Activated CD8-positive, alpha-beta memory T cell treated with anti-CD3 and anti-CD28 coated beads, Interleukin-2, amount 50 U/mL, for 24 hours (primary cell): Measurements from ENCODE around the gene C1QTNF9.
"Not testable (repeated sequence)": the region's sequence is repeated elsewhere in the genome, so short reads cannot be mapped to it uniquely, and the experiment has no call there.

Source experiments
- DNase-seq: peaks from one replicate; pipeline ENCODE4 v3.0.0-alpha.2; 2020; ENCODE audit errors: extremely low read depth

Gene C1QTNF9

DNA sequence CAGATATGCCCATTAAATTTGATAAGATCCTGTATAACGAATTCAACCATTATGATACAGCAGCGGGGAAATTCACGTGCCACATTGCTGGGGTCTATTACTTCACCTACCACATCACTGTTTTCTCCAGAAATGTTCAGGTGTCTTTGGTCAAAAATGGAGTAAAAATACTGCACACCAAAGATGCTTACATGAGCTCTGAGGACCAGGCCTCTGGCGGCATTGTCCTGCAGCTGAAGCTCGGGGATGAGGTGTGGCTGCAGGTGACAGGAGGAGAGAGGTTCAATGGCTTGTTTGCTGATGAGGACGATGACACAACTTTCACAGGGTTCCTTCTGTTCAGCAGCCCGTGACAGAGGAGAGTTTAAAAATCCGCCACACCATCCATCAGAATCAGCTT is 12.0 kb downstream of the C1QTNF9 start:
- not testable (repeated sequence) for DNase-seq

DNA sequence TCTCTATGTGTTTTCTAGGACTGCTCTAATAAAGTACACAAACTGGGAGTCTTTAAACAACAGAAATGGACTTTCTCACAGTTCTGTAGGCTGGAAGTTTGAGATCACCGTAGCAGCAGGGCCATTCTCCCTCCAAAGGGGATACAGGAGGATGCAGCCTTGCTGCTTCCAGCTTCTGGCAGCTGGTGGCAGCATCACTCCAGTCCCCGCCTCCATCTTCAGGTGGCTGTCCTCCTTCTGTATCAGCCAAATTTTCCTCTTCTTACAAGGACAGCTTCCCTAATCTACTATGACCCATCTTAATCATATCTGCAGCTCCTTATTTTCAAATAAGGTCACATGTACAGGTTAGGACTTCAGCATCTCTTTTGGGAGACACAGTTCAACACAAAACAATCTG is 13.1 kb downstream of the C1QTNF9 start:
- not testable (repeated sequence) for DNase-seq

DNA sequence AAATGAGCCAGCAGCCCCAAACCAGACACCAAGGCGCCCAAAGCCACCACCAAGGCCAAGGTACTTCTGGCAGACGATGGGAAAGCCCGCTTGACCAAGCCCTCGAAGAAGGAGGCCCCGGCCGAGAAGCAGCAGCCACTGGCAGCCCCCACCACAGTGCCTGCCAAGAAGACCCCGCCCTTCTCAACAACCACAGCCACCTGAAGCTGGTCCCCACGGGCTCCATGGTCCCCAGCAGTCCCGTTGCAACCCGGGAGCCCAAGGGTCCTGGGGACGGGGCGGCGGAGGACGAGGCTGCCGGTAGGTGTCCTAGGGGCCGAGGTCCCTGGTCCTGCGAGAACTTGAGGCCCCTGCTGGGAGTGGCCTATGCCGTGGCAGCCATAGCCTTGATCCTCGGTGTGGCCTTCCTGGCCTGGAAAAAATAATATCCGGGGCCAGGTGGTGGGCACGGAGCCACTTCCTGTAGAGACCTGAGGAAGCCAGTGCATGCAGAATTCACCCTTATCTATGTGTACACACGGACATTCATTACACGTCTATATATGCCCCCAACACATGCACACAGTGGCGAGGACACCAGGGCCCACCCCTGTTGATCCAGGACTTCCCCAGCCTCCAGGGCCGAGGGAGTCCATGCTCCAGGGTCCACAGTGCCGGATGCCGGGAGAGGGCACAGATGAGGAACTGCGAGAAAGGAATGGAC is 13.8 kb downstream of the C1QTNF9 start:
- no peak for DNase-seq

DNA sequence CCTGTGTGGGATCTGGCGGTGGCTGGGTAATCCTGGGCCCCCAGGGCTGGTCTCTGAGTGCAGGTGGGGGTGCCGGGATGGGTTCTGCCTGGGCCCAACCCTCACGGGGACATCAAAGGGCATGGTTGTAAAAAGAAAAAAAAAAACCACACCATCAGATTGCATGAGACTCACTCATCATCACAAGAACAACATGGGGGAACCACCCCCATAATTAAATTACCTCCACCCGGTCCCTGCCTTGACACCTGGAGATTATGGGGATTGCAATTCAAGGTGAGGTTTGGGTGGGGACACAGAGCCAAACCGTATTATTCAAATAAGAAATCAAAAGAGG is 14.3 kb downstream of the C1QTNF9 start:
- no peak for DNase-seq

DNA sequence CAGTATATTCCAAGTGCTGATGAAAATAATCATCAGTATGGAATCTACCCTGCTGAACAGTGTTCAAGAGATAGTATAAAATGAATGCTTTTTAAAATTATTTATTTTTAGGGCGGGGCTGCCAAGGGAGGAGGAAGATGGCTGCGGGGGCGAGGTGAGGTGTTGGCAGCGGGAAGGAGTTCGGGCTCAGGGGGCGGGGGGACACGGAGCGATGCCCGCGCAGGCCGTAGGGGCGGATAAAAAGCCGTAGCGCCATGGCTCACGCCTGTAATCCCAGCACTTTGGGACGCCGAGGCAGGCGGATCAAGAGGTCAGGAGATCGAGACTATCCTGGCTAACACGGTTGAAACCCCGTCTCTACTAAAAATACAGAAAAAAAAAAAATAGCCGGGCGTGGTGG is 18.2 kb downstream of the C1QTNF9 start:
- DNase-seq = not testable (repeated sequence)

DNA sequence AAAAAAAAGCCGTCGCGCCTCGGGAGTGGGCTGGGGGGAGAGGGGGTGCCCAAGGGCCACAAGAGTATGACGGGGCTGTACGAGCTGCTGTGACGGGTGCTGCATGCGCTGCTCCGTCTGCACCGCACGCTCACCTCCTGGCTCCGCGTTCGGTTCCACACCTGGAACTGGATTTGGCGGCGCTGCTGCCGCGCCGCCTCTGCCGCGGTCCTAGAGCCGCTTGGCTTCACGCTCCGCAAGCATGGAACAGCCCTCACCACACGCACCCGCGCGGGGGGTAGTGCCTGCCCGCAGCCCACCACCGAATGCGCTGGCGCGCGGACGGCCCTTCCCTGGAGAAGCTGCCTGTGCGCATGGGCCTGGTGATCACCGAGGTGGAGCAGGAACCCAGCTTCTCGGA is 18.8 kb downstream of the C1QTNF9 start:
- DNase-seq = no peak

DNA sequence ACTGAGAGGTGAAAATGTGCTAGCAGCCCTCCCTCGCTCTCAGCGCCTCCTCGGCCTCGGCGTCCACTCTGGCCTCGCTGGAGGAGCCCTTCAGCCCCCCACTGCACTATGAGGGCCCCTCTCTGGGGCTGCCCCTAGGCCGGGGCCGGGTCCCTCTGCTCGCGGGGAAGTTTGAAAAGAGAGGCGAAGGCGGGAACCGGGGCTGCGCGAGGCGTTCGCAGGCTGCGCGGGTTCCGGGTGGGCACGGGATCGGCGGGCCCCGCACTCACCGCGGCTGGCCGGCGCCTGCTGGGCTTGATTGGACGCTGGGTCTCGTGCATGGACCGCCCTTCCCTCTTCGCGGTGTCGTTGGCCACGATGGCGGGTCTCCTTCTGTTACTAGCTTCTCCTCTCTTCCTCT is 29.3 kb downstream of the C1QTNF9 start:
- no peak for DNase-seq

DNA sequence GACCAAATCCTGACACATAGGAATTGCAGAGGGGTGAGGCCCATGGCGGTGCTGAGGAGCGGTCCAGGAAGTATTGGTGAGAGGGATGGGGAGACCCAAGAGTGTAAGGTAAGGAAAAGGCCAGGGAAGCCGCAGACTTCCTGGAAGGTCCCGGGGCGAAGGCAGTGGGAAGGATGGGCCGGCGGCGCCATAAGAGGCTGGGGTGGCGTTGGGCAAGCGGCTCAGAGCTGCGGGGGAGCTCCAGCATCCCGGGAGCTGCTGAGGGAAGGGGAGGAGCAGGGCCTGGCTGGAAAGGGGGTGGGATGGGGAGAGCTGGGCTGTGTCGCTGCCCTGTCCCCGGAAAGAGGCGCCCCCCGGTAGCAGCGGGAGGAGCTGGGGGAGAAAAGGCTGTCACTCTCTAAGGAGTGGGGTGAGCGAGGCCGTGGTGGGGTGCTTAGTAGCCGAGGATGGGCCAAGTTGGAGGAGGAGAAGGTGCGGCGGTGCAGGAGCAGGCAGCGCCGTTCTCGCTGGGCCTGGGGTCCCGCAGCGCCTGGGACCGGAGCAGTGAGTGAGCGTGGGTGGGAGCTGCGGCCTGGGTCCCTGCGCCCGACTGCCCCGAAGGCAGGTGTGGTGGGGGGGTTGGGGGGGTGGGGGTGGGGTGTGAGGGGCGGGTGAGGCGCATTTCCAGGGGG is 30.7 kb downstream of the C1QTNF9 start:
- no peak for DNase-seq

DNA sequence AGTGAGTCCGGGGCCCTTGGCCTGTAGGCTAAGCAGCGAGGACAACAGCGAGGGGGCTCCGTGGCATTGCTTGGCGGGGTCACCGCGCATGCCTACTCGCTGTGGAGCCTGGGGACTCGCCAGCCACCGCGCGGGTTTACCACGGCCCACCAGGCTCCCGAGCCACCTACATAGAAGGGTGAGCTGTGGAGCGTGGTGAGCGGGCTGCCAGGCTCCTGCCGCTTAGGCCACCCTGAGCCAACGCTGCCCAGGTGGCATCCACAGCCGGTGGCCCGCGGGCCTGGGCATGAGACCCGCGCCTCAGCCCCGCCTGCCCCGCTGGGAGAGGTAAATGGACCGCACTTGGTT is 31.2 kb downstream of the C1QTNF9 start:
- DNase-seq = no peak

DNA sequence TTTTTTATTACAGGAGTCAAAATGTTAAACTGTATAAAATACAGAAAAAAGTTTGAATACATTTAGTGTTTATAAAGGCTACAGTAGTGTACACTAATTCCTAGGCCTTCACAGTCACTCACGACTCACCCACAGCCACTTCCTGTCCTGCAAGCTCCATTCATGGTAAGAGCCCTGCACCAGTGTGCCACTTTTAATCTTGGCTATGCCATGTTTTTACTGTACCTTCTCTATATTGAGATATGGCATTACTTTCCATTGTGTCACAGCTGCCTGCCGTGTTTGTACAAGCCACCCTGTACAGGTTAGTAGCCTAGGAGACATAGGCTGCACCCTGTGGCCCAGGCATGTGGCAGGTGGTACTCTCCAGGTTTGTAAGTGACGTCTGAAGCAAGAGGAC is 32.1 kb downstream of the C1QTNF9 start:
- DNase-seq = no peak

DNA sequence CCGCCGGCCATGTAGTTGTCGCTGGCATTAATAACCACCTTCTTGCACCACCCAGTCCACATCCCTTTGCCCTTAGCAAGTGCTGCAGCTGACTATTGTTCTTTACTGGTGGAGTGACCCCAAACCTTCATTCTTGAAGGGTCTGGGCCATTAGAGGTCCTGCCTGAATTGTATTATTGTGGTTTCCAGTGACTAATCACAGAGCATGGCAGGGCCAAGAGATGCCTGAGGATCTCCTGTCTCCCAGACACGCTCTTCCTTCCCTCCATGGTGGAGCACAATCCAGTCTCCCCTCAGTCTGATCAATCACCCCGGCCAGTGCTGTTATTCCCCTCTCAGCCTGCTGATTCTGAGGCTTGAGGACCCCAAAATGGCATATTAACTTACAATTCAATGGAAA is 39.0 kb downstream of the C1QTNF9 start:
- DNase-seq = no peak

DNA sequence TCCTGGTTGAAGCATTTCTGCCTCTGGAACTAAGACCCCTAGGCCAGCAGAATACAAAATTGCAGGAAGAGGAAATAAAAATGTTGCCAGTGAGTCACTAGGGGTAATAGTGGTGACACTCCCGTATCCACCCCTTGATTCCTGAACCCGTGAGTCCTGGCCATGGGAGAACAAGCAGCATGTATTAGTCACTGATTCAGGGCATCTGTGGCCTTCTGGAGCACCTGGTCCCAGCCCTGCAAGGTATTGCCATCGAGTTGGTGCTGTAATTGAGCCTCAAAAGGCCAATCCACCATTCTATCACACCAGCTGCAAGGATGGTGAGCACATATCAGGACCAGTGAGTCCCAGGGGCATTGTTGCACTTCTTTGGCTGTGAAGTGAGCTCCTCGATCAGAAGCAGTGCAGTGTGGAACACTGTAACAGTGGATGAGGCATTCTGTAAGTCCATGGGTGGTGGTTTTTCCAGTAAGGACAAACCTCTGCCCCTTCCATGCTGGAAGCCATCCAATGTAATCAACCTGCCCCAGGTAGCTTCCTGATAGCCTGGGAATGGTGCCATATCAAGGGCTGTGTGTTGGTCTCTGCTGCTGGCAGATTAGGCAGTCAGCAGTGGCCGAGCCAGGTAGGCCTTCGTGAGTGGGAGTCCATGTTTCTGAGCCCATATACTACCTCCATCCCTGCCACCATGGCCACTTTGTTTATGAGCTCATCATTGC is 39.6 kb downstream of the C1QTNF9 start:
- no peak for DNase-seq

DNA sequence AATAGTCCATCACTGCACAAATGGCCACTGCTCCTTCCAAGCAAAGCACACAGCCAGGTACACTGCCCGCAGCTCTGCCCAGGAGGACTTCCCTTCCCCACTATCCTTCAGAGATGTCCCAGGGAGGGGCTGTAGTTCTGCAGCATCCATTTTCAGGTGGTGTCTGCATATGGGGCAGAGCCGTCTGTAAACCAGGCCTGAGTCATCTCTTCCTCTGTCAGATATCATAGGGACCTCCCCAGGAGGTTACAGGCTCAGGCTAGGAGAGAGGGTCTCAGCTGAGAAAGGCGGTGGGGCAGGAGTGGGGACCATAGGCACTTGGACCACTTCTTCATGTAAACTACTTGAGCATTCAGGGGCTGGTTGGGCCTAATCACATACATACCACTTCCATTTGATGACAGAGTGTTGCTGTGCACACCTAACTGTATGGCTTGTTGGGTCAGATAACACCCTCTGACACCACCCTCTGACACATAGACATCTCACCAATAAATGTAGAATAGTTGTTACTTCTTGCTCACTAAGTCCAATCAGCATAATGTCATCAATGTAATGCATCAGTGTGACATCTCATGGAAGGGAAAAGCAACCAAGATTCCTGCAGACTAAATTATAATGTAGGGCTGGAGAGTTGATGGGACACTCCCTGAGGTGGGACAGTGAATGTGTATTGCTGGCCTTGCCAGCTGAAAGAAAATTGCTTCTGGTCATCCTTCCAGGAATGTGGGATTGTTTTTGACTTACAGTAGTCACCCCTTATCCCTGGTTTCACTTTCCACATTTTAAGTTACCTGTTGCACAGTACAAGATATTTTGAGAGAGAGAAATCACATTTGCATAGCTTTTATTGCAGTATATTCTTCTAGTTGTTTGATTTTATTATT is 40.6 kb downstream of the C1QTNF9 start:
- DNase-seq = not testable (repeated sequence)

DNA sequence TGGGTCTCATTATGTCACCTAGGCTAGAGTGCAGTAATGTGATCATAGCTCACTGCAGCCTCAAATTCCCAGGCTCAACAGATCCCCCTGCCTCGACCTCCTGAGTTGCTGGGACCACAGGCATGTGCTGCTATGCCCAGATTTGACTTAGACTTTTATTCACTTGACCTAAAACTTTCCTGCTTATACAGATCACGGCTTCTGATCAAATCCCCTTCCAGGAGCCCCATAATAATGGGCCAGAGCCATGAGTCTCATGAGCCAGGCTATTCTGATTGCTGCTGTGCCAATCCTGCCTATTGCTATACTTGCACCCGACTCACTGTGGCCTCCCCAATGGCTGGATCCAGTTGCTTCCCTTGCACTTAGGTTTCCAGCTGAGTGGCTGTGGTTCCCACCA is 42.0 kb downstream of the C1QTNF9 start:
- DNase-seq = no peak

DNA sequence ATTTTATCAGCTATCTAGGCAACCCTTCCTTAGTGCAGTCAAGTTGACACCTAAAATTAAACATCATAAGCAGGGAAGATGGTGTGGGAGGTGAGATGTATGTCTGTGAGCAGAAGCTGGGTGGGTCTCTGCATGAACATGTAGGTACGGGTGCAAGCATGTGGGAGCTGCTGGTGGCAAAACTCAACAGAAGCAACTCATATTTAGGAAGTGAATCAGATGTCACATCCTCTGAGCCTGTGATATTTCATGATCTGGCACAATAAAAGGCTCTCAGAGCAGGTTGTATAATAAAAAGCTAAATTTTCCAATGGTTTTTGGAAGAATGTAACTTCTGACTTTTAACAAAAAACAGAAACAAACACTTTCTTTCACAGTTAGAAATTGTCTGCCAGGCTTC is 44.4 kb downstream of the C1QTNF9 start:
- DNase-seq = no peak

DNA sequence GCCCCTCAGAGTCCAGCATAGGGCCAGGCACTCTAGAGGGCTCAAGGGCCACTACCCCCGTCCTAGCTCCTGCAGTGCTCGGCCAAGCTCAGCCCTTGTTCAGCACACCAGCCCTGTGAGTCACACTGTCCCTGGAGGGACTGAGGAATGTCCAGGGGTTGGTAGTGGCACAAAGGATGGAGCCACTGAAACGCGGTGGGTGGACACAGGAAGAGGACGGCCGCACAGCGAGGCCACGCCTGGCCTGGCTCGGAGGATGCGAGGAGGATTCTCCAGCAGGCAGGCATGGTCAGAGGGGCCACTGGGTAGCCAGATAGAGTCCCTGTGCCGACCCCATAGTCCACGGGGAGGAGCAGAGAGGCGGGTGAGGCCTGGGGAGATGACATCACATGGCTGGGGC is 45.7 kb downstream of the C1QTNF9 start:
- no peak for DNase-seq

DNA sequence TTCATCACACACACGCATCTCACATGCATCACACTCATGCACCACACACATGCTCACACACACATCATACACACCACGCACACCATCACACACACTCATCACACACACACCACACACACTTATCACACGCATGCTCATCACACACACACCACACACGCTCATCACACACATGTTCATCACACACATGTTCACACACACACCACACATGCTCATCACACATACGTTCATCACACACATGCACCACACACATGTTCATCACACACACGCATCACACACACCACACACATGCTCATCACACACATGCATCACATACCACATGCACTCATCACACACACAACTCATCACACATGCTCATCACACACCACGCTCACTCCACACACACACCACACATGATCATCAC is 46.9 kb downstream of the C1QTNF9 start:
- DNase-seq = no peak

DNA sequence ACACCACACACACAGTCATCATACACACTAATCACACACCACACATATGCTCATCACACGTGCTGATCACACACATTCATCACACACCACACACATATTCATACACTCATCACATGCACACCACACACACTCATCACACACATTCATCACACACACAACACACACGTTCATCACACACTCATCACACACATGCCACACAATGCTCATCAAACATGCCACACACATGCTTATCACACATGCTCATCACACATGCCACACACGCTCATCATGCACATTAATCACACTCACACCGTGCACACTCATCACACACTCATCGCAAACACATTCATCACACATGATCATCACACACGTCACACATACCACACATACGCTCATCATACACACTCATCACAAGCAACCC is 47.5 kb downstream of the C1QTNF9 start:
- no peak for DNase-seq

DNA sequence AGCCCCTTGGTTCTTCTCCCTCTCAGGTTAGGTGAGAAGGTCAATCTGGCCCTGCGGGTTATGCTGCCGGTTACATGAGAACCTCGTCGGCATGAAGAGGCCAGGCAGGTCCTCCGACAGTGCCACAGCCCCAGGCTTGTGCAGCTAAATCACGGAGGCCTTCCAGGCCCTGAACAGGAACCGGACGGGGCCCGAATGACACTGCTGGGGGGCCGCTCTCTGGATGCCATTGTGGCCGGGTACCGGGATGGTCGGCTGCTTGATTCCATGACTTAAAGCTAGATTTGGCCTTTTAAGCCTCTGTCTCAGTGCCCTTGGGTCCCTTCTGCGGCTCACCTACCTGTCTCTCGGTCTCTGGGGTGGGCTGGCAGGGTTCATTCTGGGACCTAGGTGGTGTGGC is 48.4 kb downstream of the C1QTNF9 start:
- no peak for DNase-seq

DNA sequence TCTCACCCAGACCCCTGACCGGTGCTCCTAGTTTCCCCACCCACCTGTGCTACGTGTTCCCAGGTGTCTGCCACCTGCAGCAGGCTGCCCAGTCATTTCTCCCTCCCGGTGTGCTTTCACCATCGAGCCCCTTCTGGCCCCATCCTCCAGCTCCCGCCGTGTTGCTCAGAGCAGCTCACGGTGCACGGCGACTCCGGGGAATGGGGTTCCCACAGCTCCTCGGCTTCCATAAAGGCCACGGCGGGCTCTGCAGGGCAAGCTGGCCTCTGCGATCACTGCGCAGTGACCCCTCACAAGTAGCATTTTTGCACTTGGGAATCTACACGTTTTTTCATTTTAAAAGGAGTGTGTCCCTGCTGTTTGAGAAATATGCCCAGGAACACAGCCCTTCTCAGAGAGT is 49.5 kb downstream of the C1QTNF9 start:
- DNase-seq = not testable (repeated sequence)

DNA sequence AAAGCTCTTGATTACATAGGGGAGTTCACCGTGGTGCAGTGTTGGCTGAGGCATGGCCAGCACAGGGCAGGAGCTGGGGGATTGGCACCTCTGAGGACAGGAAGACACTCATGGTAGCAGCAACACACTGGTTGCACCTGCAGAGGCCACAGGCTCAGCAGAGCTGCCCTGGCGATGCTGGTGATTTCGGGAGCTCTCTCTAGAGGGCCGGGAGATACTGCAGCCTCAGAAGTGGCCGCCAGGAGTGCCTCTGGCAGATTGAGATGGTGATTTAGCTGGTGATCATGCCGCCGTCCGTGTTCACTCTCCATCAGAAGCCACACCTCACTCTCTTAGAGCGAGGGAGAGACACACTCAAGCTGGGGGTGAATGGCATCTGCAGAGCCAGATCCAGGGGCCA is 49.9 kb downstream of the C1QTNF9 start:
- DNase-seq = not testable (repeated sequence)

DNA sequence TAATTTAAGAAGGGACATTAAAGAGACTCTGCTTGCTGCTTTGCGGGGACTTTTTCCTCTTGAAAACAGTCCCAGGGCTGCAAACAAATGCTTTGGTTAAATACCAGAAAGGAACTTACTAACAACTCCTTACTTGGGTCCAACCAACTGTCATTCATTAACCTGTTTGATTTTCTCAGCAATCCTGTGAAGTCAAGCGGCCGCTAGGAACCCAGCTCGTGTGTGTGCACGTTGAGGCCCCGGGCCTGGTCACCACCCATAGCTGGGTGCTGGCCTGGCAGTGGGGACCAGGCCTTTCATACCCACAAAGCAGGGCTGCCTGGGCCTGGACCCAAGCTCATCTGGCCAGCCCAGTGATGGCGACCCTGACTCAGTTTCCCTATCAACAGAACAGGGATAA is 50.7 kb downstream of the C1QTNF9 start:
- DNase-seq = no peak
